Stomach (tissue), 9 donors: ENCODE data around the gene ERN2. TPM values are rescaled to one million over a fixed set of nuclear protein-coding genes. Genes with fewer than 3 reads are reported as not detected.

Source experiments
- DNase-seq, 2 donors: peaks; one replicate each; pipeline versions ENCODE4 v3.0.0 to v3.0.0-alpha.2; 2013 to 2019
- H3K27ac ChIP-seq, 5 donors: fragments of 200-600 bp in 4 of 5; sonication (generic) in 4 of 5; one replicate each; pipeline ENCODE4 v1.5.1; 2013 to 2019; ENCODE audit warnings: mild to moderate bottlenecking in 1 of 5, moderate library complexity in 1 of 5
- H3K27me3 ChIP-seq, 3 donors: fragments of 200-600 bp; sonication (generic); one replicate each; pipeline ENCODE4 v1.5.1; 2017 to 2019; ENCODE audit warnings: mixed run types in 1 of 3
- H3K36me3 ChIP-seq, 4 donors: fragments of 200-600 bp; sonication (generic); 1 replicate in 3 of 4; 2 replicates in 1 of 4; pipeline ENCODE4 v1.5.1; 2016 to 2019
- H3K4me1 ChIP-seq, 4 donors: fragments of 200-600 bp; sonication (generic); one replicate each; pipeline ENCODE4 v1.5.1; 2016 to 2019
- H3K4me3 ChIP-seq, 4 donors: fragments of 200-600 bp; sonication (generic) in 3 of 4; one replicate each; pipeline ENCODE4 v1.5.1; 2016 to 2019; ENCODE audit warnings: mild to moderate bottlenecking in 1 of 4
- H3K9me3 ChIP-seq, 4 donors: fragments of 200-600 bp; sonication (generic); one replicate each; pipeline ENCODE4 v1.5.1; 2016 to 2019
- CTCF ChIP-seq, 7 experiments: fragments of 450-650 bp in 4 of 7; fragments of 200-600 bp in 3 of 7; sonication (generic) in 3 of 7; IDR thresholded peaks; one replicate each; pipeline ENCODE4 v1.5.1; 2016 to 2019; ENCODE audit warnings: antibody characterized with exemption in 7 of 7, control low read depth in 2 of 7, mild to moderate bottlenecking in 1 of 7
- EP300 ChIP-seq: sonication (generic); formaldehyde crosslinking; IDR thresholded peaks from one replicate; pipeline ENCODE4 v1.6.1; 2017; ENCODE audit warnings: antibody characterized with exemption
- POLR2A ChIP-seq, 4 donors: fragments of 450-650 bp; IDR thresholded peaks; one replicate each; pipeline ENCODE4 v1.6.1; 2016; ENCODE audit warnings: antibody characterized with exemption in 4 of 4, control low read depth in 2 of 4, mild to moderate bottlenecking in 1 of 4, moderate library complexity in 1 of 4
- POLR2AphosphoS5 ChIP-seq, 3 donors: sonication (generic); formaldehyde crosslinking; IDR thresholded peaks; one replicate each; pipeline ENCODE4 v1.6.1; 2016; ENCODE audit warnings: antibody characterized with exemption in 3 of 3
- WGBS, 5 donors: extraction: QIAGEN DNeasy Blood & Tissue Kit in 3 of 5; methylation state at CpG; one replicate each; pipeline versions ENCODE4 v1.1.5 to v1.1.7; 2013 to 2018; 5-methylcytosine and 5-hydroxymethylcytosine counted together
- intact Hi-C: fragments of 100-400 bp; cut with DNase I; formaldehyde crosslinking; loops from one replicate; pipeline ENCODE4 v1.15.1; 2023; ENCODE audit warnings: low total_unique reads
- polyA plus RNA-seq, 3 donors: library from polyadenylated mRNA; stranded (reverse); fragments of 200-250 nt; gene quantifications; one replicate each; pipeline ENCODE4 v1.2.3, GENCODE V29; 2013
- total RNA-seq, 5 donors: library from RNA; depleted of rRNA; stranded (reverse); fragments of >200 nt; gene quantifications; one replicate each; pipeline versions ENCODE4 v1.1.0 to v1.2.3, GENCODE V29; 2014 to 2016
- donor health status: healthy with polysubstance abuse.
- donor health status: Bipolar disorder and iron deficiency.
- donor health status: healthy.

Gene ERN2
- total and polyA plus RNA-seq, 8 donors = 18.2 to 235 (median 63.1) TPM

GRCh38 chr16:23689442-23690187 lies 23.4 kb downstream of the ERN2 start:
- no peak for DNase-seq
- TF ChIP-seq POLR2AphosphoS5 (IDR thresholded peaks at IDR 0.05) (no peak), EP300 (no peak), POLR2A (IDR thresholded peaks at IDR 0.05) (no peak), CTCF (IDR thresholded peaks at IDR 0.05) (no peak)
- Histone ChIP-seq H3K27me3 (no peaks in the 10 kb centered on the region), H3K27ac (no peak overlapping the region), H3K4me3 (no peak overlapping the region), H3K36me3 (peaks cover 48 to 87% (median 74%) of the 10 kb centered on the region in 4 donors), H3K9me3 (no peaks in the 10 kb centered on the region), H3K4me1 (peaks cover 0 to 3% (median 0%) of the 10 kb centered on the region in 4 donors)
- 93 to 96% (median 93%) methylated on average over 21 to 36 of the region's 36 CpGs for WGBS, 5 donors
- intact Hi-C loops = no loop called here

DNA sequence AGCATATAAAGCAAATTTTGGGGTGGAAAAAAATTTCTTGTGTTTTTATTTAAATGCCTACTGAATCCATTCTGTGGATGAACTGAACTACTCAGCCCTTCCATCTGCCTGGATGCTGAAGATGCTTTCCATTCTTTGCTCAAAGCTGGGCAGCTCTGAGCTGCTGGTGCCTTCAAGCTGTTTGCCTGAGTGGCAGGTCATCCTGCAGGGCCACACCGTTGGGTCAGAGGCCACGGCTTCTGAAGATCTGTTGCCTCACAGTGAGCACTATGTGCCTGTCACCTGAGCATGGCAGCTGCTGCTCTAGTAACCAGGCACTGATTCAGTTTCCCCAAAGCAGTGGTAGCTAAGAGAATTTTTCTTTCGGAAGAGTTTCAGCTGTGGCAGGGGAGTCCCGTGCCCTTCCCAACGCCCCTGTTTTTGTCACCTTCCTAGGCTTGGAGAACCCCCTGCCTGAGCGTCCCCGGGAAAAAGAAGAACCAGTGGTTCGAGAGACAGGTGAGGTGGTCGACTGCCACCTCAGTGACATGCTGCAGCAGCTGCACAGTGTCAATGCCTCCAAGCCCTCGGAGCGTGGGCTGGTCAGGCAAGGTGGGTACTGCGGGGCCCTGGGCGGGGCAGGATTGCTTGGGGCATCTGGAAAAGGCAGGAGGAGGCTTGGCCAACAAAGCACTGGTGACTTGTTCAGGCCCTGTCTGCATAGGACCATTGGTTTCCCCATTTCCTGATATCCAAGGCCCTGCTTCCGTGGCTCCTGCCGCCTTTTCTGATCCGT lies 25.8 kb downstream of the ERN2 start:
- Histone ChIP-seq H3K4me3 (no peak overlapping the region), H3K4me1 (no peaks in the 10 kb centered on the region), H3K9me3 (no peaks in the 10 kb centered on the region), H3K36me3 (peaks cover 60 to 92% (median 87%) of the 10 kb centered on the region in 4 donors), H3K27ac (no peak overlapping the region), H3K27me3 (no peaks in the 10 kb centered on the region)
- WGBS, 5 donors = 71 to 89% (median 78%) methylated on average over 16 of the region's 16 CpGs
- TF ChIP-seq EP300 = no peak
- no peak for TF ChIP-seq CTCF (IDR thresholded peaks at IDR 0.05)
- no peak for TF ChIP-seq POLR2AphosphoS5 (IDR thresholded peaks at IDR 0.05)
- no peak for TF ChIP-seq POLR2A (IDR thresholded peaks at IDR 0.05)
- intact Hi-C loops = no loop called here
- no peak for DNase-seq

GRCh38 chr16:23683487-23683886 lies 29.5 kb downstream of the ERN2 start:
- Histone ChIP-seq H3K36me3 (peaks cover 26 to 77% (median 72%) of the 10 kb centered on the region in 4 donors), H3K4me1 (peaks cover 6 to 24% (median 14%) of the 10 kb centered on the region in 4 donors), H3K27ac (no peak overlapping the region), H3K9me3 (no peaks in the 10 kb centered on the region), H3K27me3 (no peaks in the 10 kb centered on the region), H3K4me3 (no peak overlapping the region)
- TF ChIP-seq POLR2AphosphoS5 (IDR thresholded peaks at IDR 0.05) (no peak), EP300 (no peak), POLR2A (IDR thresholded peaks at IDR 0.05) (no peak), CTCF (IDR thresholded peaks at IDR 0.05) (no peak)
- DNase-seq = no peak
- WGBS, 5 donors = 91 to 98% (median 92%) methylated on average over 3 of the region's 3 CpGs
- intact Hi-C loops = no loop called here

DNA sequence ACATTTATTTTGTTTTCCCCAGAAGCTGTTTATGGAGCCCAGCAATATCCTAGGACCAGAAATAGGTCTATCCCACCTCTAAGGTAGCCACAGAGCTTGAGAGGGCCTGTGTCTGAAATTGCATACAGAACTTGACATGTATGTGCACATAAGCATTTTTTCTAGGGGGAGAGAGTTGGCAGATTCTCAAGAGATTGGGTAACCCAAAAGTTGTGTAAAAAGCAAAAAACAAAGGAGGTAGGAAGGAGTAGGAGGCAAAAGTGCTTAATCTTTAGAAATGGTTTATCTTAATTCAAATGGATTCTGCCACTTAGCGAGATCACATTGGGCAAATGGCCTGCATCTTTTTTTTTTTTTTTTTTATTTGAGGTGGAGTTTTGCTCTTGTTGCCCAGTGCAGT lies 30.8 kb downstream of the ERN2 start:
- Histone ChIP-seq H3K4me3 (no peak overlapping the region), H3K4me1 (peaks cover 10 to 32% (median 19%) of the 10 kb centered on the region in 4 donors), H3K36me3 (peaks cover 13 to 64% (median 59%) of the 10 kb centered on the region in 4 donors), H3K9me3 (no peaks in the 10 kb centered on the region), H3K27me3 (no peaks in the 10 kb centered on the region), H3K27ac (no peak overlapping the region)
- intact Hi-C loops = no loop called here
- TF ChIP-seq POLR2A (IDR thresholded peaks at IDR 0.05) (no peak), POLR2AphosphoS5 (IDR thresholded peaks at IDR 0.05) (no peak), CTCF (IDR thresholded peaks at IDR 0.05) (no peak), EP300 (no peak)
- WGBS, 5 donors = 77 to 97% (median 93%) methylated on average over 1 of the region's 1 CpG
- no peak for DNase-seq
